Tibial nerve (tissue), 4 donors: Measurements from ENCODE around the gene ETV4. TPM values are rescaled to one million over a fixed set of nuclear protein-coding genes. Genes with fewer than 3 reads are reported as not detected.

ENCODE experiments used
- DNase-seq, 2 donors: peaks; one replicate each; pipeline ENCODE4 v3.0.0-alpha.2; 2019; ENCODE audit warnings: low spot score in 2 of 2
- H3K27ac ChIP-seq, 4 donors: fragments of 200-600 bp; sonication (generic) in 3 of 4; one replicate each; pipeline ENCODE4 v1.5.1; 2017 to 2019; ENCODE audit warnings: mild to moderate bottlenecking in 1 of 4
- H3K27me3 ChIP-seq, 2 donors: fragments of 200-600 bp; sonication (generic) in 1 of 2; one replicate each; pipeline versions ENCODE4 v1.5.1 to v1.6.0; 2017 to 2019
- H3K36me3 ChIP-seq, 3 donors: fragments of 200-600 bp; sonication (generic); one replicate each; pipeline ENCODE4 v1.5.1; 2018 to 2019
- H3K4me1 ChIP-seq, 4 donors: fragments of 200-600 bp; sonication (generic) in 3 of 4; one replicate each; pipeline ENCODE4 v1.5.1; 2017 to 2019
- H3K4me3 ChIP-seq, 4 donors: fragments of 200-600 bp; sonication (generic) in 3 of 4; one replicate each; pipeline ENCODE4 v1.5.1; 2017 to 2019; ENCODE audit warnings: mild to moderate bottlenecking in 1 of 4, moderate library complexity in 1 of 4
- H3K9me3 ChIP-seq, 4 donors: fragments of 200-600 bp; sonication (generic) in 3 of 4; one replicate each; pipeline ENCODE4 v1.5.1; 2017 to 2019
- EP300 ChIP-seq, 2 donors: sonication (generic); formaldehyde crosslinking; IDR thresholded peaks; one replicate each; pipeline ENCODE4 v1.6.1; 2017; ENCODE audit warnings: antibody characterized with exemption in 2 of 2, mild to moderate bottlenecking in 1 of 2
- POLR2A ChIP-seq, 2 donors: fragments of 450-650 bp; IDR thresholded peaks; one replicate each; pipeline ENCODE4 v1.6.1; 2017; ENCODE audit warnings: antibody characterized with exemption in 2 of 2, mild to moderate bottlenecking in 2 of 2, moderate library complexity in 2 of 2
- WGBS, 2 donors: methylation state at CpG; one replicate each; pipeline ENCODE4 v1.1.5; 2018; 5-methylcytosine and 5-hydroxymethylcytosine counted together
- total RNA-seq, 4 donors: library from RNA; depleted of rRNA; stranded (reverse); fragments of >200 nt; gene quantifications; one replicate each; pipeline ENCODE4 v1.1.0, GENCODE V29; 2016
- TF ChIP-seq, protein P1 (sequence below), 5 experiments: fragments of 200-600 bp in 3 of 5; fragments of 450-650 bp in 2 of 5; sonication (generic) in 3 of 5; IDR thresholded peaks; one replicate each; pipeline ENCODE4 v1.5.1; 2016 to 2019; ENCODE audit warnings: antibody characterized with exemption in 5 of 5, mild to moderate bottlenecking in 3 of 5, moderate library complexity in 2 of 5

The ETV4 gene
- total RNA-seq, 4 donors from 2014 or later: 1.5 to 5.1 (median 3.8) TPM

DNA sequence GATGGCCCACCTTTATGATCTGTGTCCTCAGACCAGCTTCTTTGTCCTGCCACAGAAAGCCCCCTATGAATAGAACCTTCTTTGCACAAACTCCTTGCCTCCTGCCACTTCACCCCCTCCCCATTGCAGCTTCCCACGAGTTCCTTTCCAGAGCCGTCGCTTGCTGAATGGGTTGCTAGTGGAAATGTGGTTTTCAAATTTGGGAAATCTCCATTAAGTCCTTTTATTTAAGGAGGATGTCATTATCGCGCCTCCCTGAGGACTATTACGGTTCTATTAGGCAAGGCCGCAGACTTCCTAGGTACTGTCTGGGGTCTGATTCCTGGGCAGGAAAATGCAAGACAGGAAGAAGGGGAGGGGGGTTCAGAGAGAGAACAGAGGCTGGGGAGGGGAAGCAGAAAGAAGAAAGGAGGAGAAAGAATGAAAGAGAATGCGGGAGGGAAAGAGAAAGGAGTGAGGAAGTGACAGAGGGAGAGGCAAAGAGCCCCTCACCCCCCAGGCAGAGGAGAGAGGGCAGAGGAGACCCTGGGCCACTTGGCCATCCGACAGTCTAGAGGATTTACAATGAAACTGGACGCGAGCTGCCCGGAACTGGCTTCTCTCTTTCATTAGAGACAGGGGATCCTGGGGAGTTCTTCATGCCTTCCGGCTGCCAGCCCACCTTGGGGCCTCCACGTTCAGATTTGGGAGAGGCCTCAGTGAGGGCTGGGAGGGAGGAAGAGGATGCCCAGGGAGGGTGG lies 31.7 kb upstream of the ETV4 start:
- no peak for DNase-seq
- Histone ChIP-seq H3K4me1 (peaks cover 0 to 50% (median 17%) of the 10 kb centered on the region in 4 donors), H3K27me3 (no peaks in the 10 kb centered on the region), H3K9me3 (no peaks in the 10 kb centered on the region), H3K36me3 (no peaks in the 10 kb centered on the region), H3K27ac (peak overlapping the region in 3 of 4 donors; percentile 0 to 73 (median 68)), H3K4me3 (no peak overlapping the region)
- TF ChIP-seq POLR2A (IDR thresholded peaks at IDR 0.05) (no peak), EP300 (IDR thresholded peaks at IDR 0.05) (no peak)
- TF ChIP-seq, protein P1, sequence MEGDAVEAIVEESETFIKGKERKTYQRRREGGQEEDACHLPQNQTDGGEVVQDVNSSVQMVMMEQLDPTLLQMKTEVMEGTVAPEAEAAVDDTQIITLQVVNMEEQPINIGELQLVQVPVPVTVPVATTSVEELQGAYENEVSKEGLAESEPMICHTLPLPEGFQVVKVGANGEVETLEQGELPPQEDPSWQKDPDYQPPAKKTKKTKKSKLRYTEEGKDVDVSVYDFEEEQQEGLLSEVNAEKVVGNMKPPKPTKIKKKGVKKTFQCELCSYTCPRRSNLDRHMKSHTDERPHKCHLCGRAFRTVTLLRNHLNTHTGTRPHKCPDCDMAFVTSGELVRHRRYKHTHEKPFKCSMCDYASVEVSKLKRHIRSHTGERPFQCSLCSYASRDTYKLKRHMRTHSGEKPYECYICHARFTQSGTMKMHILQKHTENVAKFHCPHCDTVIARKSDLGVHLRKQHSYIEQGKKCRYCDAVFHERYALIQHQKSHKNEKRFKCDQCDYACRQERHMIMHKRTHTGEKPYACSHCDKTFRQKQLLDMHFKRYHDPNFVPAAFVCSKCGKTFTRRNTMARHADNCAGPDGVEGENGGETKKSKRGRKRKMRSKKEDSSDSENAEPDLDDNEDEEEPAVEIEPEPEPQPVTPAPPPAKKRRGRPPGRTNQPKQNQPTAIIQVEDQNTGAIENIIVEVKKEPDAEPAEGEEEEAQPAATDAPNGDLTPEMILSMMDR (IDR thresholded peaks at IDR 0.05): no peak
- 63 to 68% methylated on average over 14 of the region's 14 CpGs for WGBS, 2 donors

DNA sequence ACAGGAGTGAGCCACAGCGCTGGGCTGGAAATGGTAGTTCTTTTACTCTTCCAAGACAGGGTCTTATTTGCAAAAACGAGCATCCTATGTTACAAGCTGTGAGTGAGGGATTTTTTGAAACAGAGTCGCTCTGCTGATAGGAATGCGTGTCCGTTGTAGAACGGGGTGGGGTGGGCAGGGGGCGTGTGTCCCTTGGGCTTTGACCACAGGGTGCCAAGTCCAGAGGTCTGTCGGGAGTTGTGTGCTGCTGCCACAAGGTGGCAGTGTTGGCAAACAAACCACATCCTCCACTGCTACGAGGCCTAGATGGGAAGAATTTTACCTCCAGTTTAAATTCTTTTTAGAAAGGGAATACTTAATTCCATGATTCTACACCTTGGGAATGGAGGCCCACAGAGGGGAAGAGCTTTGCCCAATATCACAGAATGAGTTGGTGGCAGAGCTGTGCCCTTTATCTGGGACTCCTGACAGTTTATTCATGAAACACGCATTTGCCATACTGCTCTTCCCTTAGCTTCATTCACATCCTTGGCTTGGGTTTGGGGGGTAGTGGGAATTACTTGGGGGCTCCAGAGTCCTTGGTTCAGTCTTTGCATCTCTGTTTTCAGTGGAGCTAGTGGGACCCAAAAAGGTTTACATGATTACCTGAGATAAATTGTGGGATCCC lies 30.6 kb upstream of the ETV4 start:
- H3K36me3 ChIP-seq: no peaks in the 10 kb centered on the region
- peaks cover 0 to 47% (median 17%) of the 10 kb centered on the region in 4 donors for H3K4me1 ChIP-seq
- no peak overlapping the region for H3K4me3 ChIP-seq
- H3K27ac ChIP-seq: peak overlapping the region in 1 of 4 donors; percentile 73
- TF ChIP-seq EP300 (IDR thresholded peaks at IDR 0.05): no peak
- TF ChIP-seq, protein P1 (IDR thresholded peaks at IDR 0.05): peak; percentile 79 to 95 (median 84)
- DNase-seq: peak; percentile 30 to 58
- 14 to 16% methylated on average over 10 of the region's 10 CpGs for WGBS, 2 donors
- no peaks in the 10 kb centered on the region for H3K9me3 ChIP-seq
- no peaks in the 10 kb centered on the region for H3K27me3 ChIP-seq

DNA sequence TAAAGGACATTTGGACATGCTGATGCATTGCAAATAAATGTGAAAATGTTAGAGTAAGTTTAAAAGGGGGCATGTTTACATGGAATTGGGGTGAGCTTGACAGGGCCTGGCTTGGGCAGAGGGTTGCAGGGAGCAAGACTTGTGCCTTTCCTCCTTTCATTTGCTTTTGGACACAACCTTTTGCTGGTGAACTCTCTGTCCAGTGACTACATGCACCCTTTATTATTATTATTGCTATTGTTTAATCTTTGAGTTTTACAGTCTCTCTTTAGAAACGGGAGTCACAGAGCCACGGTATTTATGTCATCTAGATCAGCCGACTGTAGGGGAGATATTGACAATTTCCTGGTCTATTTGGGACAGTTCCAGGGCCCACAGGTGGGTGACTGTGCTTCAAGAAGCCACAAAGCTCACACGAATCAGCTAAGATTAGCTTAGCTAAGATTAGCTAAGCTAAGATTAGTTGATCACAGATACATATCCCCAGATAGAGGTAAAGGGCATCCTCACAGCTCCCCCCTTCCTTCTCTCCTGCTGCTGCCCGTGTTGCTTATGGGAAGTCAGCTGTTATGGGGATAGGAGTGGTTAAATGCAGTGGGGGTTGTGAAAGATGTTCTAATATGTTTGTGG lies 28.9 kb upstream of the ETV4 start:
- WGBS, 2 donors: 38 to 48% methylated on average over 5 of the region's 5 CpGs
- TF ChIP-seq EP300 (IDR thresholded peaks at IDR 0.05) (no peak), POLR2A (IDR thresholded peaks at IDR 0.05) (no peak)
- TF ChIP-seq, protein P1 (IDR thresholded peaks at IDR 0.05): no peak
- H3K9me3 ChIP-seq: no peaks in the 10 kb centered on the region
- no peak overlapping the region for H3K4me3 ChIP-seq
- no peaks in the 10 kb centered on the region for H3K27me3 ChIP-seq
- DNase-seq: no peak
- peaks cover 0 to 30% (median 14%) of the 10 kb centered on the region in 4 donors for H3K4me1 ChIP-seq
- H3K36me3 ChIP-seq: no peaks in the 10 kb centered on the region
- no peak overlapping the region for H3K27ac ChIP-seq

DNA sequence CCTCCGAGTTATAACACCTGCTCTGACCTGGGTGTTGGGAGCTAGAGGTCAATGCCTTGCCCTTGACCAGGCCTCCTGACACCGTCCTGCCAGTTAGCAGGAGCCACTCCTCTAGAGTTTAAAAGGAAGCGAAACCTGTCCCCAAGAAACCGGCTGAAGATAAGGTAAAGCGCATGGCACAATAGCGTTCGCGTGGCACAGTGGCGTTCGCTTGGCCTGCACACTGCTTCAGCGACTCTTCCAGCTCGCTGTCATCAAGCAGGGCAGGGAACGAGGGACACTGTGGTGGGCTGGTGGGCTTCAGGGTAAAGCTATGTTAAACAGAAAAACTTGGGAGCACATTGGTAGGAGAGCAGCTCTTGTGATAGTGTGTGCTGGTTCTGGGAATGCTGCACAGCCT lies 28.2 kb upstream of the ETV4 start:
- 74 to 78% methylated on average over 13 of the region's 13 CpGs for WGBS, 2 donors
- no peak for DNase-seq
- H3K36me3 ChIP-seq: no peaks in the 10 kb centered on the region
- H3K27ac ChIP-seq: no peak overlapping the region
- no peak for TF ChIP-seq EP300 (IDR thresholded peaks at IDR 0.05)
- TF ChIP-seq, protein P1 (IDR thresholded peaks at IDR 0.05): no peak
- no peak for TF ChIP-seq POLR2A (IDR thresholded peaks at IDR 0.05)
- H3K9me3 ChIP-seq: no peaks in the 10 kb centered on the region
- peaks cover 0 to 26% (median 12%) of the 10 kb centered on the region in 4 donors for H3K4me1 ChIP-seq
- H3K4me3 ChIP-seq: no peak overlapping the region
- H3K27me3 ChIP-seq: no peaks in the 10 kb centered on the region
